Panc1 (cell line): ENCODE measurements around the gene LDB3.

Experiments used
- POLR2AphosphoS5 ChIP-seq: IDR thresholded peaks from 2 replicates; pipeline ENCODE4 v1.6.1; 2012; ENCODE audit warnings: mild to moderate bottlenecking, low read depth, low read length, moderate library complexity
- SIN3A ChIP-seq: IDR thresholded peaks from 2 replicates; pipeline ENCODE4 v1.6.1; 2012; ENCODE audit warnings: low read depth, mild to moderate bottlenecking, low read length, moderate library complexity, borderline replicate concordance; ENCODE audit not compliant: insufficient read depth
- TCF7L2 ChIP-seq: IDR thresholded peaks from 2 replicates; pipeline ENCODE4 v1.6.1; 2011; ENCODE audit warnings: mild to moderate bottlenecking, low read depth, low read length, inconsistent platforms
- TF ChIP-seq, protein P1 (sequence below): fragments of 450-650 bp; IDR thresholded peaks from 2 replicates; pipeline ENCODE4 v1.5.1; 2017; ENCODE audit warnings: mild to moderate bottlenecking
- TF ChIP-seq, protein P2 (sequence below), 2 experiments: IDR thresholded peaks; 2 replicates each; pipeline ENCODE4 v1.6.1; 2011 to 2012; ENCODE audit warnings: low read depth in 2 of 2, control low read depth in 1 of 2, low read length in 1 of 2, mild to moderate bottlenecking in 1 of 2, moderate library complexity in 1 of 2; ENCODE audit not compliant: insufficient read depth in 1 of 2

DNA sequence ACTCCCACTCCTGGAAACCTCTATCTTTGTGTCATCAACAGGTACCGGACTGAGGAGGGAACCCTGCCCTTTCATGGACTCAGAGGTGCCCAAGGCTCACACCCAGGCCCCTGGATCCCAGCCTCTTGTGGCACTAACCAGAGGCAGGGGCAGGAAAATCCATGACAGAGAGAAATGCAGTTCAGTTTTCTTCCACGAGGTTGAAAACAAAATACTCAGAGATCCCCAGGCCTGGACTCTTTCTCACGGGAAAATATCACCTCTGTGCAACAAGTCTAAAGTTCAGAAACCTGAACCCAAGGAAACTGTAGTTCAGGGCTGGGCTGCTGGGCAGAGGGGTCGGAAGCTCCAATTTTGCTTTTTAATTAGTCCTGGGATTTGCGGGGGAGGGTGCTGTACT, 35.4 kb upstream of the LDB3 start:
- TF ChIP-seq, protein P1, sequence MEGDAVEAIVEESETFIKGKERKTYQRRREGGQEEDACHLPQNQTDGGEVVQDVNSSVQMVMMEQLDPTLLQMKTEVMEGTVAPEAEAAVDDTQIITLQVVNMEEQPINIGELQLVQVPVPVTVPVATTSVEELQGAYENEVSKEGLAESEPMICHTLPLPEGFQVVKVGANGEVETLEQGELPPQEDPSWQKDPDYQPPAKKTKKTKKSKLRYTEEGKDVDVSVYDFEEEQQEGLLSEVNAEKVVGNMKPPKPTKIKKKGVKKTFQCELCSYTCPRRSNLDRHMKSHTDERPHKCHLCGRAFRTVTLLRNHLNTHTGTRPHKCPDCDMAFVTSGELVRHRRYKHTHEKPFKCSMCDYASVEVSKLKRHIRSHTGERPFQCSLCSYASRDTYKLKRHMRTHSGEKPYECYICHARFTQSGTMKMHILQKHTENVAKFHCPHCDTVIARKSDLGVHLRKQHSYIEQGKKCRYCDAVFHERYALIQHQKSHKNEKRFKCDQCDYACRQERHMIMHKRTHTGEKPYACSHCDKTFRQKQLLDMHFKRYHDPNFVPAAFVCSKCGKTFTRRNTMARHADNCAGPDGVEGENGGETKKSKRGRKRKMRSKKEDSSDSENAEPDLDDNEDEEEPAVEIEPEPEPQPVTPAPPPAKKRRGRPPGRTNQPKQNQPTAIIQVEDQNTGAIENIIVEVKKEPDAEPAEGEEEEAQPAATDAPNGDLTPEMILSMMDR, result no peak
- TF ChIP-seq POLR2AphosphoS5, result no peak
- no peak for TF ChIP-seq SIN3A
- TF ChIP-seq, protein P2, sequence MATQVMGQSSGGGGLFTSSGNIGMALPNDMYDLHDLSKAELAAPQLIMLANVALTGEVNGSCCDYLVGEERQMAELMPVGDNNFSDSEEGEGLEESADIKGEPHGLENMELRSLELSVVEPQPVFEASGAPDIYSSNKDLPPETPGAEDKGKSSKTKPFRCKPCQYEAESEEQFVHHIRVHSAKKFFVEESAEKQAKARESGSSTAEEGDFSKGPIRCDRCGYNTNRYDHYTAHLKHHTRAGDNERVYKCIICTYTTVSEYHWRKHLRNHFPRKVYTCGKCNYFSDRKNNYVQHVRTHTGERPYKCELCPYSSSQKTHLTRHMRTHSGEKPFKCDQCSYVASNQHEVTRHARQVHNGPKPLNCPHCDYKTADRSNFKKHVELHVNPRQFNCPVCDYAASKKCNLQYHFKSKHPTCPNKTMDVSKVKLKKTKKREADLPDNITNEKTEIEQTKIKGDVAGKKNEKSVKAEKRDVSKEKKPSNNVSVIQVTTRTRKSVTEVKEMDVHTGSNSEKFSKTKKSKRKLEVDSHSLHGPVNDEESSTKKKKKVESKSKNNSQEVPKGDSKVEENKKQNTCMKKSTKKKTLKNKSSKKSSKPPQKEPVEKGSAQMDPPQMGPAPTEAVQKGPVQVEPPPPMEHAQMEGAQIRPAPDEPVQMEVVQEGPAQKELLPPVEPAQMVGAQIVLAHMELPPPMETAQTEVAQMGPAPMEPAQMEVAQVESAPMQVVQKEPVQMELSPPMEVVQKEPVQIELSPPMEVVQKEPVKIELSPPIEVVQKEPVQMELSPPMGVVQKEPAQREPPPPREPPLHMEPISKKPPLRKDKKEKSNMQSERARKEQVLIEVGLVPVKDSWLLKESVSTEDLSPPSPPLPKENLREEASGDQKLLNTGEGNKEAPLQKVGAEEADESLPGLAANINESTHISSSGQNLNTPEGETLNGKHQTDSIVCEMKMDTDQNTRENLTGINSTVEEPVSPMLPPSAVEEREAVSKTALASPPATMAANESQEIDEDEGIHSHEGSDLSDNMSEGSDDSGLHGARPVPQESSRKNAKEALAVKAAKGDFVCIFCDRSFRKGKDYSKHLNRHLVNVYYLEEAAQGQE (IDR thresholded peaks at IDR 0.05; ENCODE audit: insufficient read depth in 1 of 2, low read depth in 2 of 2, low read length in 1 of 2), result no peak
- no peak for TF ChIP-seq TCF7L2
